Lung (tissue), 12 donors: ENCODE results near the gene NFS1. TPM values are rescaled to one million over a fixed set of nuclear protein-coding genes. Genes with fewer than 3 reads are reported as not detected.

ENCODE experiments used
- ATAC-seq: fragments of 200-7000 bp; cut with Tn5 transposase; one replicate; pipeline ENCODE4 v1.9.1; 2020; ENCODE audit warnings: moderate number of reproducible peaks; ENCODE audit not compliant: insufficient read depth, low FRiP score
- DNase-seq, 3 donors: peaks; one replicate each; pipeline ENCODE4 v3.0.0-alpha.2; 2013 to 2017
- H3K27ac ChIP-seq, 2 donors: one replicate each; pipeline ENCODE4 v1.5.1; 2013; ENCODE audit warnings: mild to moderate bottlenecking in 2 of 2, moderate library complexity in 2 of 2, control low read depth in 1 of 2, inconsistent platforms in 1 of 2, low read depth in 1 of 2, low read length in 1 of 2
- H3K27me3 ChIP-seq, 3 donors: one replicate each; pipeline ENCODE4 v1.5.1; 2013; ENCODE audit warnings: low read length in 2 of 3; ENCODE audit not compliant: control insufficient read depth in 3 of 3, insufficient read depth in 3 of 3
- H3K36me3 ChIP-seq, 4 donors: one replicate each; pipeline ENCODE4 v1.5.1; 2013; ENCODE audit warnings: low read length in 4 of 4, mild to moderate bottlenecking in 1 of 4, moderate library complexity in 1 of 4; ENCODE audit not compliant: control insufficient read depth in 4 of 4, insufficient read depth in 4 of 4
- H3K4me1 ChIP-seq, 5 donors: one replicate each; pipeline ENCODE4 v1.5.1; 2013; ENCODE audit warnings: low read length in 5 of 5, mild to moderate bottlenecking in 2 of 5, moderate library complexity in 1 of 5; ENCODE audit not compliant: control insufficient read depth in 5 of 5, insufficient read depth in 5 of 5
- H3K4me3 ChIP-seq: one replicate; pipeline ENCODE4 v1.5.1; 2013; ENCODE audit warnings: mild to moderate bottlenecking, control low read depth, moderate library complexity
- H3K9ac ChIP-seq, 2 donors: one replicate each; pipeline ENCODE4 v1.5.1; 2013; ENCODE audit warnings: low read length in 2 of 2, control low read depth in 1 of 2; ENCODE audit not compliant: insufficient read depth in 1 of 2
- H3K9me3 ChIP-seq, 4 donors: one replicate each; pipeline ENCODE4 v1.5.1; 2013; ENCODE audit warnings: low read length in 3 of 4, mild to moderate bottlenecking in 1 of 4, moderate library complexity in 1 of 4; ENCODE audit not compliant: control insufficient read depth in 4 of 4, insufficient read depth in 3 of 4
- CTCF ChIP-seq: IDR thresholded peaks from 2 replicates; pipeline ENCODE4 v1.5.1; 2012; ENCODE audit warnings: mild to moderate bottlenecking; ENCODE audit errors: control extremely low read depth, extremely low read depth
- WGBS, 2 donors: extraction: QIAGEN DNeasy Blood & Tissue Kit; methylation state at CpG; one replicate each; pipeline ENCODE4 v1.1.7; 2013; 5-methylcytosine and 5-hydroxymethylcytosine counted together
- polyA plus RNA-seq, 2 donors: library from polyadenylated mRNA; stranded (reverse); fragments of 200-250 nt; gene quantifications; one replicate each; pipeline ENCODE4 v1.2.1, GENCODE V29; 2013
- total RNA-seq, 2 donors: library from RNA; depleted of rRNA in 1 of 2; stranded (reverse); fragments of >200 nt in 1 of 2; gene quantifications; one replicate each; pipeline ENCODE4 v1.2.1, GENCODE V29; 2014 to 2021
- donor health status: control.
- donor health status: control.
- donor health status: Bipolar disorder and iron deficiency.
- donor health status: healthy.
- donor health status: DM: yes; HTN: yes; CAD: no.

The NFS1 gene
- total and polyA plus RNA-seq, 4 donors, result 18.8 to 33.9 (median 23.7) TPM

- WGBS, 2 donors, result 49 to 76% methylated on average over 4 of the region's 4 CpGs
- no peak for DNase-seq
- Histone ChIP-seq H3K27ac (no peak overlapping the region), H3K27me3 (no peaks in the 10 kb centered on the region), H3K9me3 (no peaks in the 10 kb centered on the region), H3K36me3 (peaks cover 0 to 13% (median 5%) of the 10 kb centered on the region in 4 donors), H3K9ac (no peak overlapping the region), H3K4me3 (no peak overlapping the region), H3K4me1 (no peaks in the 10 kb centered on the region)
- TF ChIP-seq CTCF, result no peak
- no peak for ATAC-seq
These were observed 18.5 kb downstream of the NFS1 start for GRCh38 chr20:35680452-35681183.

GRCh38 chr20:35674921-35675320, 24.2 kb downstream of the NFS1 start:
- Histone ChIP-seq H3K27me3 (no peaks in the 10 kb centered on the region), H3K4me1 (no peaks in the 10 kb centered on the region), H3K36me3 (peaks cover 13 to 28% (median 25%) of the 10 kb centered on the region in 4 donors), H3K9me3 (no peaks in the 10 kb centered on the region), H3K9ac (no peak overlapping the region), H3K27ac (no peak overlapping the region), H3K4me3 (no peak overlapping the region)
- DNase-seq, result no peak
- TF ChIP-seq CTCF, result no peak
- 95 to 97% methylated on average over 8 of the region's 8 CpGs for WGBS, 2 donors
- no peak for ATAC-seq

GRCh38 chr20:35673884-35674283, 25.3 kb downstream of the NFS1 start:
- Histone ChIP-seq H3K27me3 (no peaks in the 10 kb centered on the region), H3K4me3 (no peak overlapping the region), H3K9ac (no peak overlapping the region), H3K9me3 (no peaks in the 10 kb centered on the region), H3K4me1 (no peaks in the 10 kb centered on the region), H3K36me3 (peaks cover 15 to 36% (median 28%) of the 10 kb centered on the region in 4 donors), H3K27ac (no peak overlapping the region)
- WGBS, 2 donors, result 93 to 95% methylated on average over 4 of the region's 4 CpGs
- ATAC-seq (no peak), DNase-seq (no peak)
- TF ChIP-seq CTCF, result no peak
